HG03520 (cell line): ENCODE data around the gene RARRES1.

Experiments
- ATAC-seq: cut with Tn5 transposase; IDR thresholded peaks from one replicate; pipeline ENCODE4 v1.9.1; 2021; ENCODE audit warnings: mild to moderate bottlenecking, moderate library complexity; ENCODE audit not compliant: unreplicated experiment

The RARRES1 gene

DNA sequence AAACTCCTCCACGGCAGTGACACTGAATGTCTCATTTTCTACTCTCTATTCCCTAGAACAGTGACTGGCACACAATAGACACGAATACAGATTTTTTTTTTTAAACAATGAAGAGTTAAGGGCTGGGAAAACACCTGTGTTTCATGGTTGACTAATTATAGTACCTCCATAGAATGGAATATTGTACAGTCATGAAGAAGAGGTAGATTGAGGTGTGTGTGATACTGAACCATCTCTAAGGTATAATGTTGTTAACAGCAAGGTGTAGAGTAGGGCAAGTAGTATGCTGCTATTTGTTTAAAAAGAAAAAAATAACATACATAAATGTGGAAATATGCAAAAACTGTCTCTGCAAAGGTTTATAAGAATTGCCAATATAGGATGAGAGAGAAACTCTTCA is 5.2 kb upstream of the RARRES1 start:
- no peak for ATAC-seq

DNA sequence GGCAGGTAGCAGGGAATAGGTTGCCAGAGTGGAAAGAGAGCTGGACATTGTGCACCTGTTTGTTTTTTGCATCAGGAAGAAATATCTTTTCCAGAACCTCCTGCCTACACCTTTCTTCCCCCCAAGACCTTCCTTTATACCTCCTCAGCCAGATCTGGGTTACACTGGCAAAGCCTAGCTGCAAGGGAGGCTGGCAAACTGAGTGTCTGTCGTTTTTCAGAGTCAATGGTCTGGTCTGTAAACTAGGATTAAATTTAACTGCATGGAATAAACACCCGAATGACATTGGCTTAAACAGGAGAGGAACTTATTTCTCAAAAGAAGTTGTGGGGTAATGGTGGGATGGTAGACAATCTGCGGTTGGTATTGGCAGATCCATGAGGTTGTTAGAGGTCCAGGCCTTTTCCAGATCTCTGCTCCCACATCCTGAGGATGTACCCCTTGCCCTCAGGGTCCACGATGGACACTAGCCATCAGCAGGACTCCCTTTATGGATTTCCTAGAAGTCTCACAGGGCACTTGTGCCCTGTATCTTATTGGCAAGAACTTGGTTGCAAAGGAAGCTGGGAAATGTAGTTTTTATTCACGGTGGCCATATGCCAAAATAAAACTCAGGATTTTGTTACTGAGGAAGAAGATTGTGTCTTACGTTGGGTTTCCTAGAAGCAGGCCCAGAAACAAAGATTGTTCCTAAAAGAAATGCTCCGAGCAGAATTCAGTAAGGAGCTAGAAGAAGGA is 3.2 kb upstream of the RARRES1 start:
- no peak for ATAC-seq

DNA sequence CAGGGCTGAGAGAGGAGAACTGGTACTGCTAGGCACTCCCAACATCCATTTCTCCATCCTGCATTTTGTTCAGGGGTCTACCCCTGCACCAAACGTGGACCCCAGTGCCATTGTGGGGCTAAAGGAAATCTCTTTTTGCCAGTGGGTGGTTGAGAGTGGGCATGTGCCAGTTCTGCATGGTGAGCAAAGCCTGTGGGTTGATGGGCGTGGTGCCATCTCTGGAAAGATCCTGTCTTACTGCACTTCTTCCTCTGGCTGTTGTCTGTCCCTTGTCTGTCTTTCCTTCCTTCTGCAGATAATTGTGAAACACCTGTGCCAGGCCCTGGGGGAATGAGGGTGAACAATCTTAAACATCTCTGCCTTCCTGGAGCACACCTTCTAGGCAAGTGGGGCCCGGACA is 1.4 kb upstream of the RARRES1 start:
- ATAC-seq: no peak

DNA sequence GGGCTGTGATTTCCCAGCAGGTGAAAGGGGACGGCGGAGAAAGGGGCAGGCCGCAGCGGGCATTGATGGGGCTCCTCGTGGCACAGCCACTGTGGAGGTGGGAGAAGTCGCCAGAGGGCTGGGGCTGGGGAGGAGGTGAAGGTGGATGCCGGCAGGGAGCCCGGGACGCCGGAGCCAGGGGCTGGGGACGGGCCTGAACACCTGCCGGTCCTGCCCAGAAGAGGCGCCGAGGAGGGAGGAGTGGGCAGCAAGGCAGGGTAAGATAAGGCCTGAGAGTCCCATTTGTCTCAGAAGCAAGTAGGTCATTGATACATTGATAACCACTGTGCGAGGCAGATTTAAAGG is 571 bp upstream of the RARRES1 start:
- ATAC-seq: no peak

DNA sequence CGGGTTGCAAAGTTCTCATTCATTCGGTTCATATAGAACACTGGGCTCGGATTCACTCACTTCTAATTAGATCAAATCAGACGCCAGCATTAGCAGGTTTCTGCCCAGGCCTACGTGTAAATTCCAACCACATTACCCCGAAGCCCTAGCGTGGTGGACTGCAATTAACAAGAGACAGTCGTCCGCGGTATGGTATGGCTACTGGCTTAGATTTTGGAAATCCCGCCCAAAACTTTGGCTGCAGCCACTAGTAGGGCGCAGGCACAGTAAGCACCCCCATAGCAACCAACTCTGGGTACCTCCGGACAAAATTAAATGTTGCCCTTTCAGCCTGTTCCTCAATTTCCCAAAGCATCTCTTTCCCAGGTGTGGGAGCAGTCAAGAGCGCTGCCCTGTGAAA is 771 bp downstream of the RARRES1 start:
- no peak for ATAC-seq

DNA sequence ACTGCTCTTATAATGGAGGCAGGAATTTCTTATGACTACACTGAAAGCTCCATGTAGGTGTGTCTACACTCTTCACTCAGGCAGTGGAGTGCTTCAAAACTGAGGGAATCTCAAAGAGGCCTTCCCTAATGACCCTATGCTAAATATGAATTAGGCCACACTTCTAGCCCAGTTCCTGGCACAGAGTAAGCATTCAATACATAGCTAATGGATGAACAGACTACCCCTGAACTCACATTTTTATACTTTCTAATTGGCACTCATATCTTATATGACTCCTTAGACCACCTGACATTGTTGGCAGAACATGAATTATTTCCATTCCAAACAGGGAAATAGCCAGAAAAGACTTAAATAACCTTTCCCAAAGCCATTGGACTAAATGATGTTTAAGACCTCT is 3.4 kb downstream of the RARRES1 start:
- no peak for ATAC-seq

DNA sequence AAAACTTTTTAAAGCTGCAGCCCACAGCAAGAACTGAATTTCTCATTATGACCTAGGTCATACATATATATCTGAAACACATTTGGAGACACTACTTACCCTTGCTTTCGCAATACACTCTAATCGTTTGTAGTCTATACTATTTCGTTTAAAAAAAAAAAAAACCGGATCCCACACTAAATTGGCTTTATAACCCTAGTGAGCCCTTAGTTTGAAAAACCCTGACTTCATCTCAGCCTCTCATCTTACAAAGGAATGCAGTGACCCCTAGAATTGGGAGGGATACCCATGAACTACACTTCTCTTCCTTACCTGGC is 4.2 kb downstream of the RARRES1 start:
- ATAC-seq: no peak

DNA sequence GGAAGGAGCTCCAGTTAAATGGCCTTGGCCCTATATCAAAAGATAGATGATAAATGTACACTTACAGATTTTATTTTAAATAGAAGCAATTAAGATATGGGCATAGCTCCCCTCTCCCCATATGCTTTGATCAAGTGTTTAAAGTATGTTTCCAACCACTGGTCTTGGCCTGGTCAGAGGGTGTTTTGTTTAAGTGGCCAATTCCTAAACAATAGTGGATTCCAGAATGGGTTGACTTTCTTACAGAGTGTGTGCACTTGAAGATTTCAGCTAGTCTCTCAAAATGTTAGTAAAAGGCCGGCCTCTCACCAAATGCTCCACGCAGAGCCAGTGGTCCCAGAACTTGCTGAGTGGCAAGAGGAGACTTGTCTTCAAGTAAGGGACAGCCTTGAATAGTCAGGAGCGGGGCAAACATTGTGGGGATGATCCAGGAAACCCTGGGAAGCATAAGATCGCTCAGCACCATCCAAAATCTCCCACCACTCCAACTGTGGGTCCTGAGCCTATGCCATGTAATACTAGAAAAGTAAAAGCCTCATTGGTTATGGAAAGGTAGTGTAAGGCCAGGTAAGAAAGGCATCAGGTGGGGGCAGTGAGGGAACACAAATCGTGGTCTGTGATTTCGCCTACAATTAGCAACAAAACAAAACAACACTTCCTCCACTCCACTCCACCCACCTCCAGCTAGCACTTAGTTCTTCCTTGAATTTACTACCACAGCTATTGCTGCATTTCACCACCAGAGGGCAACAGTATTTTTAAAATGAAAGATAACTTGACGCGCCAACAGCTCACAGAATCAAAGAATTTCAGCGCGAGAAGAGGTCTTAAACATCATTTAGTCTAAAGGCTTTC is 4.8 kb downstream of the RARRES1 start:
- peak; percentile 53 for ATAC-seq

DNA sequence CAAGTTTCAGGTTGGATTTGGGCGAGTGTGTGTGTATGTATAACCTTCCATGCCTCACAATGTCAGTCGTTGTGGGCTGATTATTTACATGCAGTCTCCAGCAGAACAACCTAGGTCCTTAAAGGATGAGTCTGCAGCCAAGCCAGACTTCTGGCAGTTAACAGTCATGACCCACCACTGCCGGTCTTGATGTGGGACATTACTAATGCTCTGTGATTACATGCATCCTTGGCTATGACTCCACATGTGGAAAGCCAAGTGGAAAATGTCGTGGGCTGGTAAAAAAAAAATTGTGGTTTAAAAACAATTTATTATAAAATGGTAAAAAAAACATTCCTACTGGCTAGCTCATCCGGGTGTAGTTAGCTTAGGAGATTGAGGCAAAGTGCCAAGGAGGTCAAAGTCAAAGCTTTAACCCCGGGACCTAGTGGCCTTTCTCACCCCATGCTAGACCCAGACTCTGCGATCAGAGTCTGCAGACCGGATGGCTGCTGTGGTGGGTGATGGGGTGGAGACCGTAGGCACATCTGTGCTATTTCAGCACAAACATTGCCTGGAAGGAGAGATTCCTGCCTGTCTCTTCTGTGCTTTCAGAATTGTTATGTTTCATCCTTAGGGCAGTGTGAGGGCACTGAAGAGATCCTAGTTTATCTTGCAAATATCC is 6.8 kb downstream of the RARRES1 start:
- ATAC-seq: no peak

DNA sequence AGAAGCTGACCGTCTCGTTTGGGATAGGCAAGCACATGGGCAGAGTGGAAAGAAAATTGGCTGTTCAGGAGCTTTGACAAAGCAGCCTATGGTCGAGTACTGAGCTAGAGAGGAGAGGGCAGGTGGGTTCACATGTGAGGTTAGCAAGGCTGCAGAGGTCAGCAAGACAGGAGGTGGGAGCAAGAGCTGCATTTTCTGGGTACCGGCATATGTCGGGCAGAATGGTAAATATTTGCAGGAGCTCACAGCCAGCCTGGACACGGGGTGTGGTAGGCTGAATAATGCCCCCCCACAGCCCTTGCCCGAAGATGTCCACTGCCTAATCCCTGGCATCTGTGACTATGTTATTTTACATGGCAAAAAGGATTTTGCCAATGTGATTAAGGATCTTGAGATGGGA is 8.3 kb downstream of the RARRES1 start:
- no peak for ATAC-seq

DNA sequence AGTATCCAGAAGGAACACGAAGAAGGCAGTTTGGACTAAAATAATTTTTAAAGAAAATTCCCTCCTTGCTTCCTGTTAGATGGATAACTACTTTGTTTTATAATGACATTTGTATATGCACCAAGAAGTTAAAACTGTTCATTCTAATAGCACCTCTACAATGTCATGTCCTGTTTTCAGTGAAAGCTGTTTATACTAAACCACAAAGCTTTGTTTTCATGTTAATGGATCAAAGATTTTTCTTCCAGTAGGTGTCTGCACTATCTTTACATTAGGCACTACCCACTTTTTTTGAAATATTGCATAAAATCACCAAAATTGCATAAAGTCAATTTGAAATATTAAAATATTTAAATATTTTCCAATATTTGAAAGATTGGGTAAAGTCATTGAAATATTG is 10.1 kb downstream of the RARRES1 start:
- ATAC-seq: no peak

DNA sequence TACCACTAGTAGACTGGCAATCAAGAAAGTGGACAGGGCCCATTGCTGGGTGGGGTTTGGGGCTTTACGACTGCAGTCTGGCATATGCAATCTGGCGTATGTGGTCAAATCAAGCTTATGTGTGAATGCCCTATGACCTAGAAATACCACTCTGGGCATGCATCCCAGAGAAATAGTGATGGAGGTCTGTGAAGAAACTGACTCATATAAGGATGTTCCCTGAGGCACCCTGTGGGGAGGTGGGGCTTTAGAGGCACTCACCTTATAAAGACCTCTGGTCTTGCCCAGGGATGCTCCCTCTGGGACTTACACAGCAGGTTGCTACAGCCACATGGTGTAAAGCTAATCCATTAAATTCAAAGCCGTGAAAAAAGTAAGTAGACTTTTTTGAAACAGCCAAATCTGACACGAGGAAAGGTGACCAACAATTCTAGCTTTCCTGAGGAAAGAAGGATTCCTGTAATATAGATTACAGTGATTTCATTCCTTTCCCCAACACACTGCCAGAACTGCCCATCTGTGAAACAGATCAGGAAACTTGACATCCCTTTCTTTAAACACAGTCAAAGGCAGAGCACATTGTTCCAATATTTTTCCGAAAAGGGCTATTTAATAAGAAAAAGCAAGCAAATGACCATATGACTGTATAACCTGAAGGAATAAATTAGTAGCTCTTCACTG is 13.6 kb downstream of the RARRES1 start:
- ATAC-seq: no peak

DNA sequence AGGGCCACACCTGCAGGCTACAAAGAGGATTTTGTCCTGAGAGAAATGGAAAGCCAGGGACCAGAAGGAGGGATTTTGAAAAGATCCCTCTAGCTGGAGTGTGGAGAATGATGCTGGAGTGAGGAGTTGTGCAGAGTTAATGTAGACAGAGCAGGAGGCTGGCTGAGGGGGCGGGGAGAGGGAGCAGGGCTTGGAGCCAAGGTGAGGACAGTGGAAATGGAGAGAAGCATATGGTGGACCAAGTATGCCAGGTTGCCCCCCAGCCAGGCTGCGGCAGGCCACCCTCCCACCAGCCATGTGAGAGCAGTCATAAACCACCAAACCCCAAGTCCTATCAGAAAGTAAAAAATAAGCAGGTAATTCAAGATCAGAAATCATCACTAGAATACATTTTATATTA is 14.7 kb downstream of the RARRES1 start:
- no peak for ATAC-seq

DNA sequence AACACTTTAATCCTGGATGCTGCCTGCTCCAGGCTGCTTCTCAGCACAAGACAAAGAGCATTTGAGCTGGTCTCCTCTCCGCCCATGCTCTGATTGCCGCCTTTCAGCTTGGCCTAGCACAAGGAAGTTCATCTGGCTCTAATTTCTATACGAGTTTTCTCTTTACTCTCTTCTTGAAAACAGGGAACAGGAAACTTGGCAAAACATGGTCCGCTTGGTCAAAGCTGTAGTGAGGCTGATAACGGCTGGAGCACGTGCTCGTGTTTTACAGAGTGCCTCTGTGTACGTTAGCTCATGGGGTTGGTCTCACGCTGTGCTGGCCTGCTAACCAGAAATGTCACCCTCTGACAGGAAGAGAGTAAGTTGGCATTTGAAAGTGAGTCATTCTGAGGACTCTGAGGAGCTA is 19.2 kb downstream of the RARRES1 start:
- ATAC-seq: no peak

DNA sequence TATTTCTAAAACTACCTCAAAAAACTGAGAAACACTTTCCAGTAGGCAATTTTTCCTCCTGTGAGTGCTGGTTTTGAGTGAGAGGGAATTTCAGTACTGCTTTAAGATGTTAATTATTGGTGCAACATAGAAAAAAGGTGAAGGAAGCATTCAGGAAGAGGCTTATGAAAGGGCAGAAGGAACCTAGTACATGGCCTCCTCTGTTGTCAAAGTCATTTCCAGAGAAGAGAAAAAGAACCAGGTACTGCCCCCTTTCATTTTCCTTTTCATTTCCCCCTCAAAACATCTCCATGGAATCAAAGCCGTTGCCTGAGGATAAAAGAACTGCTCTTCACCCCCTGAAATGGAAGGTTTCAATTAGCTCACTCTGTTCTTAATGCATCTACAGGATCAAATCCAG is 19.8 kb downstream of the RARRES1 start:
- no peak for ATAC-seq

DNA sequence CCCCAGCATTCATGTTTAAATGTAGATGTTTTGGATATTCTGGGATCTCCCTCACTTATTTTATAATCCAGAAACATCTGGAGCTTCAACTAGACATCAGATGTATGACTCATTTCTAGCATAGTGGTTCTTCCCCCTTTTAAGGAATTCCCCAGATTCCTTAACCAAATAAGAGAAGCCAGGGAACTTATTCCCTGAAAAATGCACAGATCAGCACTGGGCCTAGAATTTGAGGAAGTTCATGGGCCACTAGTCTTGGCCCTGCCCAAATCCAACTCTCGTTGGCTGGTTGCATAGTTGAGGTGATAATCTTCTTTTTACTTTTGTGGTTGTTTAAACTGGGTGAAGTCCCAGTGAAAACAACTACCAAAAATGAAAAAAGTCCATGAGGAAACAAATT is 20.4 kb downstream of the RARRES1 start:
- no peak for ATAC-seq

DNA sequence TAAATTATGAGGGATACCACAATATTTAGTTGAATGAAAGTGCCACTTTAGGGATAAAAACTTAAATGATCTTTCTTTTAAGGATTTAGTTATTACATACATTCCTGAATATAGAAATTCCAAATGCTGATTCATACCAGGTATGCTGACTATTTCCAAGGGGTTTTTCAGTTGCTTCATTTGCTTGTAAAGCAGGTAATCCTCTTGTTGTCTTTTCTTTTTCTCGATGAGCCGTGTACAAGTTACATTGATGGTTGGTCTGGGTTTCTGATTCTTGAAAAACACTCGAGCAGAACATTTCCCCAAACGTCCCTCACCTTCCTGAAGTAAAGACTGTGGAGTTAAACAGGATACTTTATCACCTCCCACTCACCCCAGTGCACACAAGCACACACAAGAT is 21.7 kb downstream of the RARRES1 start:
- no peak for ATAC-seq

DNA sequence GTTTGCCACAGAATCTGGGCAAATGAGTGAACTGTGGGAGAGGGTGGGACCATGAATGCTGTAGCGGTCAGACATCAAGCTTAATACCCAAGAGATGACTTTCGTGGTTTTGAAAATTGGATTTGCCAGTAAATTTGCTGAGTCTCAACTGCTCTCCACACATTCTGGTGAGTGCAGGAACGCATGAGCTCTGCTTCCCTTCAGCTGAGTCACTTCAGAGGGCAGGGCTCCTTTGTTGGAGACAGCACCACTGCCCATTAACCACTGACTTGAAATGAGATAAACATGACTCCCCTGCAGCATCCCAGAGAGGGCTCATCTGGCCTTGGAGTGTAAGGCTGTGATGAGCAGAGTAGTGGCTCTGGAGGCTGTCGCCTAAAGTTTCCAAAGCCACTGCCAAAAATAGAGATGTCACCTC is 22.6 kb downstream of the RARRES1 start:
- ATAC-seq: no peak

DNA sequence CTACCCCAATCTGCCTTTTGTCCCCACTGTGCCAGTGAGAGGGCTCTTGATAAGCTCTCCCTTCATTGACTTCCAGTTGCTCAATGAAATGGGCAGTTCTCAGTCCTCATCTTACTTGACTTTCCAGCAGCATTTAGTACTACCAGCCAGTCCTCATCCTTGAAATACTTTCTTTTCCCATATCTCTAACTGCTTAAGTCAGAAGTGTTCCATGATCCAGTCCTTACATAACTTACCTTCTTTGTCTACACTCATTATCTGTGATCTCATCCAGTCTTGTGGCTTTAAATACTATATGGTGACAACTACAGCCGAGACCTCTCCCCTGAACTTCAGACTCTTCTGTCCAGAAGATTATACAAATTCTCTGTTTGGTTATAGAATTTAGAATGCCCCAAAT is 28.7 kb downstream of the RARRES1 start:
- ATAC-seq: no peak

DNA sequence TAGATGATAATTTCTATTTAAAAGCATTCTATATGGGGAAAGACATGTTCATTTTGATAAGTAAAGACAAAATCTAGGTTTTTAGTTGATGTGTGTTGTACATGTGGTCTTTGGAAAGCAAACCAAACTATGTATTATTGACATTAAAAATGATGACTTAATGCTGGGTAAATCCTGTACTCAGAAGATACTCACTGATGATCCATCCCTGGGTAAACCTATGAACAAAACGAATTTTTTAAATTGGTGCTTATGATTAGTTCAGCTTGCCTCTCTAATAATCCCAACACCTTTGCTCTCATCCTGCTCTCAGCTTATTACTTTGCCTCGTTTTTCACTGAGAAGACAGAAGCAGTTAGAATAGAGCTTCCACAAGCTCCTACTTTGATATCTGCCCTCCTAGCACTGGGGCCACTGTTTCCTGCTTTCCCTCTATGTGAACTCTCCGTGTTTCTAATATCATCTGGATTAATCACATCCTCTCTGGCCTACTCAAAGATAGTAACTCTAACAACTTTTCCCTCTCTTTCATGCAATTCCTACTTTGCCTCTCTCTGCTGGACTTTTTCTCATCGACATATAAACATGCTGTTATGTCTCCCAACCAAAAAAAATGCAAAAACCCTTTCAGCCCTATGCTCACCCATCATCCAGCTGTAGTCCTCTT is 29.3 kb downstream of the RARRES1 start:
- ATAC-seq: no peak

DNA sequence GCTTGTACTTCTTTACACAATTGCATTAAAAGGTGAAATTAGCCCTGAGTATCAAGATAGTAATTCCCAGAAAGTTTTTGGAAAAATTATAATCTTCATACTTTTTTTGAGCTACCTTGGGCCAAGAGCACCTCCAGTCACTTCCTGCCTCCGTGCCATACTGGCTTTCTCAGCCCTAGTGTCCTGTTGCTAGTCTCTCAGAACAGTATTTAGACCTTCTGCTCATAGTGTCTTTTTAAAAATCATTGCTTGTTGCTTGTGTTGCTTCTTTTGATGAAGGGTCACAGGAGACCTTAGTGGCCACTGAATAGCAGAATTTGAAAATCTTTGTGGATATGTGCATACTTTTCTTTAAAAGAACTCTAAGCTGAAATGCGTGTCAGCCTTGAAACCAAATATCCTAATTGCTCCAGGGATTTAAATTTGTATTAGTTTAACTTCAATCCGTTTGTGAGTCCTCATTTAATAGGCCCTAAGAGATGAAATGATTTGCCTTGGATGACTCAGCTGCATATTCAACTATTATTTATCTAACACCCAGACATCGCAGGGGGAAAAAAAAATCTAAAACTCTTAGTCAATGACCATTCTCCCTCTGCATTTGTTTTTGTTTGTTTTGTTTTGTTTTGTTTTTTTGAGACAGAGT is 30.7 kb downstream of the RARRES1 start:
- no peak for ATAC-seq
